HEK293 (cell line): Measurements from ENCODE around the gene PRKAR2B.

Source experiments
- CTCF ChIA-PET: fragments of 350-600 bp; formaldehyde crosslinking; extraction: SDS; loops from one replicate; lab custom pipeline; 2021; ENCODE audit warnings: antibody characterized with exemption; lab: Yijun Ruan, JAX
- POLR2A ChIA-PET: fragments of 300-600 bp; formaldehyde crosslinking; extraction: SDS; loops from one replicate; lab custom pipeline; 2020; ENCODE audit warnings: antibody characterized with exemption, inconsistent platforms; lab: Yijun Ruan, JAX
- H3K27ac ChIP-seq: fragments of 200-500 bp; sonication (Bioruptor generic); 2 replicates; pipeline ENCODE4 v1.5.1; 2014; ENCODE audit warnings: low read depth, low read length, control low read depth, inconsistent platforms; ENCODE audit errors: extremely low read depth
- H3K36me3 ChIP-seq, 2 experiments: fragments of 200-500 bp in 1 of 2; sonication (Bioruptor generic) in 1 of 2; 1 replicate in 1 of 2; 2 replicates in 1 of 2; pipeline ENCODE4 v1.5.1; 2014 to 2017; ENCODE audit warnings: inconsistent platforms in 2 of 2, low read length in 2 of 2; ENCODE audit not compliant: control insufficient read depth in 2 of 2, insufficient read depth in 1 of 2
- H3K4me1 ChIP-seq: fragments of 200-500 bp; sonication (Bioruptor generic); 2 replicates; pipeline ENCODE4 v1.5.1; 2014; ENCODE audit warnings: mild to moderate bottlenecking, low read length, inconsistent platforms; ENCODE audit not compliant: control insufficient read depth, insufficient read depth
- H3K4me3 ChIP-seq: 2 replicates; pipeline ENCODE4 v1.5.1; 2011; ENCODE audit warnings: low read depth, mild to moderate bottlenecking, control low read depth, low read length, moderate library complexity
- H3K9me3 ChIP-seq: fragments of 200-500 bp; sonication (Bioruptor generic); 2 replicates; pipeline ENCODE4 v1.5.1; 2014; ENCODE audit warnings: low read depth, low read length, inconsistent platforms; ENCODE audit not compliant: control insufficient read depth, insufficient read depth
- FEZF1 ChIP-seq: fragments of 450-650 bp; formaldehyde crosslinking; IDR thresholded peaks from 2 replicates; pipeline ENCODE4 v1.5.1; 2016; ENCODE audit warnings: missing biosample characterization, missing genetic modification characterization
- GLI2 ChIP-seq: fragments of 450-650 bp; formaldehyde crosslinking; IDR thresholded peaks from 2 replicates; pipeline ENCODE4; 2017; ENCODE audit warnings: missing biosample characterization, missing genetic modification characterization, low read depth, borderline replicate concordance
- GLIS1 ChIP-seq: fragments of 450-650 bp; formaldehyde crosslinking; IDR thresholded peaks from 2 replicates; pipeline ENCODE4 v1.5.1; 2016; ENCODE audit warnings: missing biosample characterization, missing genetic modification characterization
- KLF1 ChIP-seq: fragments of 450-650 bp; formaldehyde crosslinking; IDR thresholded peaks from 2 replicates; pipeline ENCODE4 v1.5.1; 2016; ENCODE audit warnings: missing biosample characterization, missing genetic modification characterization
- SP7 ChIP-seq: fragments of 450-650 bp; formaldehyde crosslinking; IDR thresholded peaks from 2 replicates; pipeline ENCODE4 v1.5.1; 2016; ENCODE audit warnings: missing biosample characterization, missing genetic modification characterization
- TRIM28 ChIP-seq: IDR thresholded peaks from 2 replicates; pipeline ENCODE4 v1.6.1; 2011; ENCODE audit warnings: low read length, control low read depth, borderline replicate concordance
- ZIC2 ChIP-seq: fragments of 450-650 bp; formaldehyde crosslinking; IDR thresholded peaks from 2 replicates; pipeline ENCODE4 v1.5.1; 2016; ENCODE audit warnings: missing biosample characterization, missing genetic modification characterization
- ZNF112 ChIP-seq: fragments of 450-650 bp; formaldehyde crosslinking; IDR thresholded peaks from 2 replicates; pipeline ENCODE4 v1.5.0; 2017; ENCODE audit warnings: missing biosample characterization, missing genetic modification characterization
- ZNF138 ChIP-seq: fragments of 450-650 bp; formaldehyde crosslinking; IDR thresholded peaks from 2 replicates; pipeline ENCODE4 v1.5.1; 2016; ENCODE audit warnings: missing biosample characterization, missing genetic modification characterization, borderline replicate concordance
- ZNF184 ChIP-seq: fragments of 450-650 bp; IDR thresholded peaks from 2 replicates; pipeline ENCODE4 v1.5.1; 2018; ENCODE audit warnings: missing biosample characterization, mild to moderate bottlenecking, missing genetic modification characterization
- ZNF202 ChIP-seq: fragments of 450-650 bp; formaldehyde crosslinking; IDR thresholded peaks from 2 replicates; pipeline ENCODE4 v1.5.1; 2016; ENCODE audit warnings: missing biosample characterization, missing genetic modification characterization, borderline replicate concordance
- ZNF214 ChIP-seq: fragments of 450-650 bp; formaldehyde crosslinking; IDR thresholded peaks from 2 replicates; pipeline ENCODE4 v1.5.1; 2017; ENCODE audit warnings: missing biosample characterization, mild to moderate bottlenecking, missing genetic modification characterization, borderline replicate concordance
- ZNF302 ChIP-seq: fragments of 450-650 bp; formaldehyde crosslinking; IDR thresholded peaks from 2 replicates; pipeline ENCODE4 v1.5.1; 2016; ENCODE audit warnings: missing biosample characterization, missing genetic modification characterization, low read depth
- ZNF510 ChIP-seq: fragments of 450-650 bp; formaldehyde crosslinking; IDR thresholded peaks from 2 replicates; pipeline ENCODE4 v1.5.1; 2018; ENCODE audit warnings: mild to moderate bottlenecking, missing genetic modification characterization, missing biosample characterization; ENCODE audit not compliant: insufficient replicate concordance
- ZNF521 ChIP-seq: fragments of 450-650 bp; formaldehyde crosslinking; IDR thresholded peaks from 2 replicates; pipeline ENCODE4 v1.5.1; 2017; ENCODE audit warnings: missing biosample characterization, mild to moderate bottlenecking, missing genetic modification characterization
- ZNF610 ChIP-seq: fragments of 450-650 bp; formaldehyde crosslinking; IDR thresholded peaks from 2 replicates; pipeline ENCODE4 v1.5.1; 2016; ENCODE audit warnings: missing biosample characterization, missing genetic modification characterization, borderline replicate concordance
- ZNF707 ChIP-seq: fragments of 450-650 bp; formaldehyde crosslinking; IDR thresholded peaks from 2 replicates; pipeline ENCODE4 v1.5.1; 2016; ENCODE audit warnings: missing biosample characterization, missing genetic modification characterization
- ZSCAN18 ChIP-seq: fragments of 450-650 bp; formaldehyde crosslinking; IDR thresholded peaks from 2 replicates; pipeline ENCODE4 v1.5.1; 2016; ENCODE audit warnings: missing biosample characterization, missing genetic modification characterization
- TF ChIP-seq, protein P1 (sequence below): fragments of 450-650 bp; formaldehyde crosslinking; IDR thresholded peaks from 2 replicates; pipeline ENCODE4 v1.5.1; 2017; ENCODE audit warnings: missing biosample characterization, missing genetic modification characterization
- TF ChIP-seq, protein P2 (sequence below): fragments of 450-650 bp; formaldehyde crosslinking; IDR thresholded peaks from 2 replicates; pipeline ENCODE4 v1.5.1; 2017; ENCODE audit warnings: missing biosample characterization, mild to moderate bottlenecking, missing genetic modification characterization, moderate library complexity

The PRKAR2B gene

GRCh38 chr7:107108793-107109371, 64.4 kb downstream of the PRKAR2B start:
- TF ChIP-seq ZNF521 (tag by site-specific recombination) (no peak), FEZF1 (no peak)
- H3K27ac ChIP-seq = no peak overlapping the region
- H3K4me1 ChIP-seq = no peaks in the 10 kb centered on the region
- CTCF ChIA-PET = interaction anchor here (0.6 kb wide), 1 partner anchor 8 kb away, joined by 3 read pairs; no protein-coding TSS in a partner anchor
- H3K9me3 ChIP-seq = no peaks in the 10 kb centered on the region
- POLR2A ChIA-PET = no interaction called here
- no peaks in the 10 kb centered on the region for H3K36me3 ChIP-seq
- no peak overlapping the region for H3K4me3 ChIP-seq

DNA sequence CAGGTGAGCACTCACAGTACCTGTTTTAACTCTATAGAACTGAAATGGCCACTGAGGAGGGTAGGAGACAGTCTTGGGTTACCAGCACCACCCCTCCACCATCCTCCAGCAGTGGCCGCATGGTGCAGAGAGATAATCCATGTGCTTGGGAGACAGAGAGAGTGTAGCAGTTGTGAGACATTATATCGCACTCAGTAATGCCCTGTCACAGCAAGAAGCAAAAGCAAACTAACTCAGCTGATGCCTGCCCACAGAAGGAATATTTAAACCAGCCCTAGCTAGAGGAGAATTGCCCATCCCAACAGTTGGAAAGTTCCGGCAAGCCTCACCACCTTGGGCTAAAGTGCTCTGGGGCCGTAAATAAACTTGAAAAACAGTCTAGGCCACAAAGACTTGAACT, 65.5 kb downstream of the PRKAR2B start:
- H3K9me3 ChIP-seq = no peaks in the 10 kb centered on the region
- ChIA-PET POLR2A (no interaction called here), CTCF (no interaction called here)
- no peaks in the 10 kb centered on the region for H3K4me1 ChIP-seq
- no peaks in the 10 kb centered on the region for H3K36me3 ChIP-seq
- no peak overlapping the region for H3K27ac ChIP-seq
- no peak overlapping the region for H3K4me3 ChIP-seq
- TF ChIP-seq TRIM28 (no peak), ZNF302 (tag by site-specific recombination) (no peak), ZNF214 (tag by site-specific recombination) (no peak), SP7 (tag by site-specific recombination) (no peak), ZNF184 (no peak), ZNF138 (tag by site-specific recombination) (no peak), ZNF510 (tag by site-specific recombination) (no peak), ZNF610 (tag by site-specific recombination) (no peak), KLF1 (tag by site-specific recombination) (no peak), ZNF202 (tag by site-specific recombination) (no peak), GLIS1 (tag by site-specific recombination) (no peak), GLI2 (tag by site-specific recombination) (no peak)
- TF ChIP-seq, protein P1, sequence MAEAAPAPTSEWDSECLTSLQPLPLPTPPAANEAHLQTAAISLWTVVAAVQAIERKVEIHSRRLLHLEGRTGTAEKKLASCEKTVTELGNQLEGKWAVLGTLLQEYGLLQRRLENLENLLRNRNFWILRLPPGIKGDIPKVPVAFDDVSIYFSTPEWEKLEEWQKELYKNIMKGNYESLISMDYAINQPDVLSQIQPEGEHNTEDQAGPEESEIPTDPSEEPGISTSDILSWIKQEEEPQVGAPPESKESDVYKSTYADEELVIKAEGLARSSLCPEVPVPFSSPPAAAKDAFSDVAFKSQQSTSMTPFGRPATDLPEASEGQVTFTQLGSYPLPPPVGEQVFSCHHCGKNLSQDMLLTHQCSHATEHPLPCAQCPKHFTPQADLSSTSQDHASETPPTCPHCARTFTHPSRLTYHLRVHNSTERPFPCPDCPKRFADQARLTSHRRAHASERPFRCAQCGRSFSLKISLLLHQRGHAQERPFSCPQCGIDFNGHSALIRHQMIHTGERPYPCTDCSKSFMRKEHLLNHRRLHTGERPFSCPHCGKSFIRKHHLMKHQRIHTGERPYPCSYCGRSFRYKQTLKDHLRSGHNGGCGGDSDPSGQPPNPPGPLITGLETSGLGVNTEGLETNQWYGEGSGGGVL (tag by site-specific recombination) = no peak
- TF ChIP-seq, protein P2, sequence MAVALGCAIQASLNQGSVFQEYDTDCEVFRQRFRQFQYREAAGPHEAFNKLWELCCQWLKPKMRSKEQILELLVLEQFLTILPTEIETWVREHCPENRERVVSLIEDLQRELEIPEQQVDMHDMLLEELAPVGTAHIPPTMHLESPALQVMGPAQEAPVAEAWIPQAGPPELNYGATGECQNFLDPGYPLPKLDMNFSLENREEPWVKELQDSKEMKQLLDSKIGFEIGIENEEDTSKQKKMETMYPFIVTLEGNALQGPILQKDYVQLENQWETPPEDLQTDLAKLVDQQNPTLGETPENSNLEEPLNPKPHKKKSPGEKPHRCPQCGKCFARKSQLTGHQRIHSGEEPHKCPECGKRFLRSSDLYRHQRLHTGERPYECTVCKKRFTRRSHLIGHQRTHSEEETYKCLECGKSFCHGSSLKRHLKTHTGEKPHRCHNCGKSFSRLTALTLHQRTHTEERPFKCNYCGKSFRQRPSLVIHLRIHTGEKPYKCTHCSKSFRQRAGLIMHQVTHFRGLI (tag by site-specific recombination) = no peak

DNA sequence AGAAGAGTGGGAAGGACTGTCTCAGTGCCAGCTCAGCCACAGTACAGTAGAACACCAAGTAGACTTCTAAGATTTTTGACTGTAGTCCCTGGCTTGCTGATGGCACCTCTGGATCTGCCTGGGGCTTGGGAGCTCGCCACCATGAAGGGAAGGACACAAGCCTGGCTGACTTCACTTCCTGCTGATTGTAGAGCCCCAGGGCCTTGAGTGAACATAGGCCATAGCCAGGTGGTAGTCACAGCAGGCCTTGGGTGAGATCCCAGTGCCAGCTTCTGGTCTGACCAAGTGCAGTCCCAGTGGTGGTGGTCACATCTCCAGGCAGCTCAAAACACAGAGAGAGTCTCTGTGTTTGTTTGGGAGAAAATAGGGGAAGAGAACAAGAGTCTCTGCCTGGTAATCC, 66.7 kb downstream of the PRKAR2B start:
- Histone ChIP-seq H3K4me1 (no peaks in the 10 kb centered on the region), H3K4me3 (no peak overlapping the region), H3K36me3 (no peaks in the 10 kb centered on the region), H3K27ac (no peak overlapping the region), H3K9me3 (no peaks in the 10 kb centered on the region)
- CTCF ChIA-PET = interaction anchor here (0.6 to 1.4 kb wide), 2 partner anchors 39 to 105 kb away, joined by 3 read pairs; no protein-coding TSS in a partner anchor
- POLR2A ChIA-PET = no interaction called here
- TF ChIP-seq ZIC2 (tag by site-specific recombination) (peak; percentile 36), ZNF707 (tag by site-specific recombination) (no peak), ZNF112 (tag by site-specific recombination) (no peak), ZSCAN18 (no peak)
